ENCODE results near the gene AQP12A. TPM values are rescaled to one million over a fixed set of nuclear protein-coding genes. Genes with fewer than 3 reads are reported as not detected.
"Not testable (repeated sequence)": the region's sequence is repeated elsewhere in the genome, so short reads cannot be mapped to it uniquely, and the experiment has no call there.

The AQP12A gene
- total RNA-seq, 2 donors from 2014 or later = not detected

GRCh38 chr2:240687045-240687740, 4.5 kb upstream of the AQP12A start:
- no peak for DNase-seq
- no peaks in the 10 kb centered on the region for H3K27me3 Mint-ChIP-seq (ENCODE audit: low read depth)
- H3K36me3 Mint-ChIP-seq (ENCODE audit: insufficient read depth in 2 of 2) = no peaks in the 10 kb centered on the region
- ATAC-seq (replicated peaks in 1 of 2) = no peak
- no peak overlapping the region for H3K27ac Mint-ChIP-seq
- no peaks in the 10 kb centered on the region for H3K9me3 Mint-ChIP-seq
- no peaks in the 10 kb centered on the region for H3K4me1 Mint-ChIP-seq (ENCODE audit: low read depth)
- no peak overlapping the region for H3K4me3 Mint-ChIP-seq

GRCh38 chr2:240687741-240688552, 3.7 kb upstream of the AQP12A start:
- no peak overlapping the region for H3K4me3 Mint-ChIP-seq

GRCh38 chr2:240688553-240688919, 3.1 kb upstream of the AQP12A start:
- no peaks in the 10 kb centered on the region for H3K36me3 Mint-ChIP-seq (ENCODE audit: insufficient read depth in 2 of 2)
- no peak overlapping the region for H3K27ac Mint-ChIP-seq
- no peak for ATAC-seq (replicated peaks in 1 of 2)
- DNase-seq = no peak
- H3K9me3 Mint-ChIP-seq = no peaks in the 10 kb centered on the region
- H3K4me3 Mint-ChIP-seq = no peak overlapping the region
- no peaks in the 10 kb centered on the region for H3K27me3 Mint-ChIP-seq (ENCODE audit: low read depth)
- no peaks in the 10 kb centered on the region for H3K4me1 Mint-ChIP-seq (ENCODE audit: low read depth)

More at GRCh38 chr2:240687741-240688552, 3.7 kb upstream of the AQP12A start:
- DNase-seq (no peak), ATAC-seq (replicated peaks in 1 of 2) (no peak)
- Mint-ChIP-seq H3K9me3 (no peaks in the 10 kb centered on the region), H3K4me1 (ENCODE audit: low read depth) (no peaks in the 10 kb centered on the region), H3K27ac (no peak overlapping the region), H3K27me3 (ENCODE audit: low read depth) (no peaks in the 10 kb centered on the region), H3K36me3 (ENCODE audit: insufficient read depth in 2 of 2) (no peaks in the 10 kb centered on the region)

GRCh38 chr2:240689975-240690374, 1.7 kb upstream of the AQP12A start:
- no peak overlapping the region for H3K4me3 Mint-ChIP-seq
- no peak overlapping the region for H3K27ac Mint-ChIP-seq
- H3K27me3 Mint-ChIP-seq (ENCODE audit: low read depth) = no peaks in the 10 kb centered on the region
- H3K36me3 Mint-ChIP-seq (ENCODE audit: insufficient read depth in 2 of 2) = no peaks in the 10 kb centered on the region
- ATAC-seq (replicated peaks in 1 of 2) = no peak
- H3K4me1 Mint-ChIP-seq (ENCODE audit: low read depth) = no peaks in the 10 kb centered on the region
- no peaks in the 10 kb centered on the region for H3K9me3 Mint-ChIP-seq
- no peak for DNase-seq

GRCh38 chr2:240690421-240691074, 1.1 kb upstream of the AQP12A start:
- peak; percentile 18 to 26 for ATAC-seq (replicated peaks in 1 of 2)
- not testable (repeated sequence) for H3K27ac Mint-ChIP-seq; H3K27me3 Mint-ChIP-seq (ENCODE audit: low read depth); H3K9me3 Mint-ChIP-seq; H3K36me3 Mint-ChIP-seq (ENCODE audit: insufficient read depth in 2 of 2); H3K4me1 Mint-ChIP-seq (ENCODE audit: low read depth); H3K4me3 Mint-ChIP-seq; DNase-seq

GRCh38 chr2:240691075-240691427, 615 bp upstream of the AQP12A start:
- H3K4me3 Mint-ChIP-seq; H3K27ac Mint-ChIP-seq; ATAC-seq (replicated peaks in 1 of 2); DNase-seq; H3K27me3 Mint-ChIP-seq (ENCODE audit: low read depth); H3K4me1 Mint-ChIP-seq (ENCODE audit: low read depth); H3K9me3 Mint-ChIP-seq; H3K36me3 Mint-ChIP-seq (ENCODE audit: insufficient read depth in 2 of 2): not testable (repeated sequence)

- not testable (repeated sequence) for H3K9me3 Mint-ChIP-seq; H3K27me3 Mint-ChIP-seq (ENCODE audit: low read depth); DNase-seq; H3K4me3 Mint-ChIP-seq; H3K4me1 Mint-ChIP-seq (ENCODE audit: low read depth); H3K27ac Mint-ChIP-seq; ATAC-seq (replicated peaks in 1 of 2); H3K36me3 Mint-ChIP-seq (ENCODE audit: insufficient read depth in 2 of 2)
These were observed 1.2 kb downstream of the AQP12A start for GRCh38 chr2:240692583-240693561.

- not testable (repeated sequence) for H3K27me3 Mint-ChIP-seq (ENCODE audit: low read depth); H3K9me3 Mint-ChIP-seq; H3K4me1 Mint-ChIP-seq (ENCODE audit: low read depth); H3K27ac Mint-ChIP-seq; ATAC-seq (replicated peaks in 1 of 2); H3K36me3 Mint-ChIP-seq (ENCODE audit: insufficient read depth in 2 of 2); H3K4me3 Mint-ChIP-seq; DNase-seq
These were observed 2.6 kb downstream of the AQP12A start for GRCh38 chr2:240694304-240694703.

- not testable (repeated sequence) for H3K27me3 Mint-ChIP-seq (ENCODE audit: low read depth); H3K36me3 Mint-ChIP-seq (ENCODE audit: insufficient read depth in 2 of 2); H3K9me3 Mint-ChIP-seq; H3K27ac Mint-ChIP-seq; H3K4me1 Mint-ChIP-seq (ENCODE audit: low read depth); DNase-seq; ATAC-seq (replicated peaks in 1 of 2); H3K4me3 Mint-ChIP-seq
These were observed 3.9 kb downstream of the AQP12A start for GRCh38 chr2:240695593-240695992.

- not testable (repeated sequence) for H3K4me3 Mint-ChIP-seq; H3K36me3 Mint-ChIP-seq (ENCODE audit: insufficient read depth in 2 of 2); ATAC-seq (replicated peaks in 1 of 2); H3K27me3 Mint-ChIP-seq (ENCODE audit: low read depth); DNase-seq; H3K4me1 Mint-ChIP-seq (ENCODE audit: low read depth); H3K9me3 Mint-ChIP-seq; H3K27ac Mint-ChIP-seq
These were observed 4.8 kb downstream of the AQP12A start for GRCh38 chr2:240696469-240696868.

- not testable (repeated sequence) for H3K36me3 Mint-ChIP-seq (ENCODE audit: insufficient read depth in 2 of 2); DNase-seq; H3K9me3 Mint-ChIP-seq; H3K4me1 Mint-ChIP-seq (ENCODE audit: low read depth); H3K4me3 Mint-ChIP-seq; H3K27me3 Mint-ChIP-seq (ENCODE audit: low read depth); H3K27ac Mint-ChIP-seq
- peak in 1 of 2 donors; percentile 30 for ATAC-seq (replicated peaks in 1 of 2)
These were observed 7.3 kb downstream of the AQP12A start for GRCh38 chr2:240698852-240699561.

- not testable (repeated sequence) for H3K27me3 Mint-ChIP-seq (ENCODE audit: low read depth); H3K9me3 Mint-ChIP-seq; ATAC-seq (replicated peaks in 1 of 2); H3K27ac Mint-ChIP-seq; H3K36me3 Mint-ChIP-seq (ENCODE audit: insufficient read depth in 2 of 2); H3K4me3 Mint-ChIP-seq; H3K4me1 Mint-ChIP-seq (ENCODE audit: low read depth); DNase-seq
These were observed 8.2 kb downstream of the AQP12A start for GRCh38 chr2:240699835-240700234.
